Liver (tissue), 9 donors: Measurements from ENCODE around the gene FYB1. TPM values are rescaled to one million over a fixed set of nuclear protein-coding genes. Genes with fewer than 3 reads are reported as not detected.

ENCODE experiments used
- DNase-seq: peaks from one replicate; pipeline ENCODE4 v3.0.0-alpha.2; 2017; ENCODE audit warnings: low spot score
- H3K27ac ChIP-seq, 2 donors: one replicate each; pipeline ENCODE4 v1.7.0; 2013; ENCODE audit warnings: inconsistent platforms in 2 of 2, low read length in 2 of 2, control low read depth in 1 of 2, low read depth in 1 of 2, mild to moderate bottlenecking in 1 of 2
- H3K27me3 ChIP-seq, 4 donors: one replicate each; pipeline versions ENCODE4 v1.6.1 to v1.7.0; 2013; ENCODE audit warnings: low read length in 3 of 4, inconsistent platforms in 1 of 4, mild to moderate bottlenecking in 1 of 4, moderate library complexity in 1 of 4; ENCODE audit not compliant: control insufficient read depth in 4 of 4, insufficient read depth in 4 of 4
- H3K36me3 ChIP-seq, 4 donors: one replicate each; pipeline versions ENCODE4 v1.6.1 to v1.7.0; 2013; ENCODE audit warnings: low read length in 3 of 4, mild to moderate bottlenecking in 3 of 4, low read depth in 1 of 4, moderate library complexity in 1 of 4; ENCODE audit not compliant: control insufficient read depth in 4 of 4, insufficient read depth in 3 of 4
- H3K4me1 ChIP-seq, 4 donors: one replicate each; pipeline versions ENCODE4 v1.6.1 to v1.7.0; 2013; ENCODE audit warnings: low read length in 3 of 4, mild to moderate bottlenecking in 3 of 4, moderate library complexity in 1 of 4; ENCODE audit not compliant: control insufficient read depth in 4 of 4, insufficient read depth in 4 of 4
- H3K4me3 ChIP-seq, 3 donors: one replicate each; pipeline versions ENCODE4 v1.6.1 to v1.7.0; 2013; ENCODE audit warnings: low read length in 3 of 3, control low read depth in 1 of 3, low read depth in 1 of 3, mild to moderate bottlenecking in 1 of 3
- H3K9ac ChIP-seq, 2 donors: one replicate each; pipeline ENCODE4 v1.7.0; 2013; ENCODE audit warnings: low read length in 2 of 2, mild to moderate bottlenecking in 2 of 2, moderate library complexity in 2 of 2, control low read depth in 1 of 2, low read depth in 1 of 2
- H3K9me3 ChIP-seq, 4 donors: one replicate each; pipeline versions ENCODE4 v1.6.1 to v1.7.0; 2013; ENCODE audit warnings: low read length in 3 of 4; ENCODE audit not compliant: control insufficient read depth in 4 of 4
- ATF3 ChIP-seq: IDR thresholded peaks from 2 replicates; pipeline ENCODE4 v1.6.1; 2016; ENCODE audit warnings: antibody characterized with exemption
- FOXA2 ChIP-seq: IDR thresholded peaks from 2 replicates; pipeline ENCODE4 v1.6.1; 2016; ENCODE audit warnings: antibody characterized with exemption
- GABPA ChIP-seq, 2 donors: IDR thresholded peaks in 1 of 2; conservative IDR thresholded peaks in 1 of 2; 2 replicates each; pipeline ENCODE4 v1.6.1; 2016; ENCODE audit warnings: antibody characterized with exemption in 2 of 2, mild to moderate bottlenecking in 1 of 2, moderate library complexity in 1 of 2
- HNF4A ChIP-seq, 2 donors: conservative IDR thresholded peaks; 2 replicates each; pipeline ENCODE4 v1.6.1; 2016; ENCODE audit warnings: antibody characterized with exemption in 2 of 2, mild to moderate bottlenecking in 2 of 2
- HNF4G ChIP-seq: IDR thresholded peaks from 2 replicates; pipeline ENCODE4 v1.6.1; 2016; ENCODE audit warnings: antibody characterized with exemption
- JUND ChIP-seq, 2 donors: IDR thresholded peaks; 2 replicates each; pipeline ENCODE4 v1.6.1; 2016; ENCODE audit warnings: antibody characterized with exemption in 2 of 2
- NR2F2 ChIP-seq: IDR thresholded peaks from 2 replicates; pipeline ENCODE4 v1.6.1; 2016; ENCODE audit warnings: antibody characterized with exemption
- RAD21 ChIP-seq, 2 donors: IDR thresholded peaks; 2 replicates each; pipeline ENCODE4 v1.6.1; 2016; ENCODE audit warnings: antibody characterized with exemption in 2 of 2, mild to moderate bottlenecking in 2 of 2
- RXRA ChIP-seq, 2 donors: IDR thresholded peaks; 2 replicates each; pipeline ENCODE4 v1.6.1; 2017 to 2018; ENCODE audit warnings: antibody characterized with exemption in 2 of 2, mild to moderate bottlenecking in 1 of 2
- SP1 ChIP-seq: IDR thresholded peaks from 2 replicates; pipeline ENCODE4 v1.6.1; 2018; ENCODE audit warnings: antibody characterized with exemption, mild to moderate bottlenecking
- TAF1 ChIP-seq: conservative IDR thresholded peaks from 2 replicates; pipeline ENCODE4 v1.6.1; 2016; ENCODE audit warnings: antibody characterized with exemption, mild to moderate bottlenecking
- YY1 ChIP-seq: IDR thresholded peaks from 2 replicates; pipeline ENCODE4 v1.6.1; 2016; ENCODE audit warnings: antibody characterized with exemption, mild to moderate bottlenecking
- WGBS: extraction: QIAGEN DNeasy Blood & Tissue Kit; methylation state at CpG from one replicate; pipeline ENCODE4 v1.1.7; 2013; 5-methylcytosine and 5-hydroxymethylcytosine counted together
- polyA plus RNA-seq, 2 donors: library from polyadenylated mRNA; stranded (reverse) in 1 of 2; unstranded in 1 of 2; fragments of 200-250 nt in 1 of 2; fragments of >200 nt in 1 of 2; fragmentation: Nextera tagmentation in 1 of 2; extraction: Ambion mirVana in 1 of 2; gene quantifications; one replicate each; pipeline versions ENCODE4 v1.2.1 to v1.2.3, GENCODE V29; 2013 to 2015
- total RNA-seq, 2 donors: library from RNA; depleted of rRNA; stranded (reverse); fragments of >200 nt; gene quantifications; one replicate each; pipeline ENCODE4 v1.2.3, GENCODE V29; 2014
- TF ChIP-seq, protein P1 (sequence below): IDR thresholded peaks from 2 replicates; pipeline ENCODE4 v1.6.1; 2016; ENCODE audit warnings: antibody characterized with exemption
- TF ChIP-seq, protein P2 (sequence below): fragments of 150-350 bp; IDR thresholded peaks from 2 replicates; pipeline ENCODE4 v1.5.1; 2017; ENCODE audit warnings: improper control_type of control experiment, low read depth, low read length; ENCODE audit not compliant: missing input control
- donor health status: healthy.
- donor health status: healthy.
- donor health status: healthy.
- donor health status: healthy.
- donor health status: healthy.

FYB1 gene
- total and polyA plus RNA-seq, 4 donors: 2.3 to 14.6 (median 6.9) TPM

- TF ChIP-seq, protein P1, sequence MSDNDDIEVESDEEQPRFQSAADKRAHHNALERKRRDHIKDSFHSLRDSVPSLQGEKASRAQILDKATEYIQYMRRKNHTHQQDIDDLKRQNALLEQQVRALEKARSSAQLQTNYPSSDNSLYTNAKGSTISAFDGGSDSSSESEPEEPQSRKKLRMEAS: peak; percentile 9
- TF ChIP-seq NR2F2 (no peak), RAD21 (IDR thresholded peaks at IDR 0.05) (peak; percentile 29 to 43), JUND (IDR thresholded peaks at IDR 0.05) (no peak), SP1 (peak; percentile 83), RXRA (IDR thresholded peaks at IDR 0.05) (peak in 1 of 2 donors; percentile 30), ATF3 (peak; percentile 19), HNF4G (peak; percentile 66), HNF4A (conservative IDR thresholded peaks at IDR 0.05) (peak; percentile 81 to 85), YY1 (peak; percentile 20)
- TF ChIP-seq, protein P2, sequence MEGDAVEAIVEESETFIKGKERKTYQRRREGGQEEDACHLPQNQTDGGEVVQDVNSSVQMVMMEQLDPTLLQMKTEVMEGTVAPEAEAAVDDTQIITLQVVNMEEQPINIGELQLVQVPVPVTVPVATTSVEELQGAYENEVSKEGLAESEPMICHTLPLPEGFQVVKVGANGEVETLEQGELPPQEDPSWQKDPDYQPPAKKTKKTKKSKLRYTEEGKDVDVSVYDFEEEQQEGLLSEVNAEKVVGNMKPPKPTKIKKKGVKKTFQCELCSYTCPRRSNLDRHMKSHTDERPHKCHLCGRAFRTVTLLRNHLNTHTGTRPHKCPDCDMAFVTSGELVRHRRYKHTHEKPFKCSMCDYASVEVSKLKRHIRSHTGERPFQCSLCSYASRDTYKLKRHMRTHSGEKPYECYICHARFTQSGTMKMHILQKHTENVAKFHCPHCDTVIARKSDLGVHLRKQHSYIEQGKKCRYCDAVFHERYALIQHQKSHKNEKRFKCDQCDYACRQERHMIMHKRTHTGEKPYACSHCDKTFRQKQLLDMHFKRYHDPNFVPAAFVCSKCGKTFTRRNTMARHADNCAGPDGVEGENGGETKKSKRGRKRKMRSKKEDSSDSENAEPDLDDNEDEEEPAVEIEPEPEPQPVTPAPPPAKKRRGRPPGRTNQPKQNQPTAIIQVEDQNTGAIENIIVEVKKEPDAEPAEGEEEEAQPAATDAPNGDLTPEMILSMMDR: no peak
- H3K27ac ChIP-seq: peak overlapping the region; percentile 54 to 68
- no peaks in the 10 kb centered on the region for H3K36me3 ChIP-seq
- 53% methylated on average over 3 of the region's 3 CpGs for whole genome bisulfite sequencing
- H3K4me3 ChIP-seq: no peak overlapping the region
- H3K9me3 ChIP-seq: no peaks in the 10 kb centered on the region
- no peaks in the 10 kb centered on the region for H3K27me3 ChIP-seq
- no peak for DNase-seq
- no peak overlapping the region for H3K9ac ChIP-seq
- peaks cover 5 to 32% (median 5%) of the 10 kb centered on the region in 4 donors for H3K4me1 ChIP-seq
Measured at GRCh38 chr5:39257554-39257953, 38.2 kb upstream of the FYB1 start.

DNA sequence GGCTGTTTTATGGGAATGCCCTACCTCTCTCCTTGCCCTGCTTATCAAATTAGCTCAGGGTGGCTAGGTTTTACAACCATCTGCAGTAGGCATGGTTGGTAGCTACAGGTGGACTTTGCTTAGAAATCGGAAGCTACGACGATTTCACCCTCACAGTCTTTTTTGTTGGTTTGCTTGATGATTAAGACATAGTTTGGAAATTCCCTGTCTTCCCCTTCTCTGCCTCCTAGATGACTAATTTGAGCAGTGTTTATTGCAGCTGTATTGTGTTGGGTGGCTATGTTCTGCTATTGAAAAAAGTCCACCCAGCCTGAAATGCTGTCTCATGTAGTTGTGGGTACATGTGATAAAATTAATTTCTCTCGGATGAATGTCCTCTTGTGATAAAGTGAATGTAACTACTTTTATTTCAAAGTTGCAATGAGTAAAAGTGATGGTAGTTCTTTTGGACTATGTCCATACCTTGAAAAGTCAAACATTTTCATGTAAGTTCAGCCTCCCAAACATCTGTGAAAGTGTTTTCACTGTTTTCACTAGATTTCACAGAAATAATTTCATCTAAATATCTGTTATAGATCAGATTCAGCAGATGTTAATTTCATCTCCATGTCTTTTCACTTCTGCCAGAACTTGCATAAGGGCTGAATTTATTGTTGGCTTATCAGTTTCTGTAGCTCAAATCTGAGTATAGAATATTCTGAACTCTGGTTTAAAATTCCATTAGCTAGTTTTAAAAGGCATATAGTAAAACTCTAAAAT is 37.3 kb upstream of the FYB1 start:
- H3K9me3 ChIP-seq: no peaks in the 10 kb centered on the region
- peak in 1 of 2 donors; percentile 30 for TF ChIP-seq HNF4A (conservative IDR thresholded peaks at IDR 0.05)
- no peak for TF ChIP-seq FOXA2
- no peak for TF ChIP-seq HNF4G
- H3K27me3 ChIP-seq: no peaks in the 10 kb centered on the region
- WGBS: 17% methylated on average over 4 of the region's 4 CpGs
- DNase-seq: no peak
- H3K9ac ChIP-seq: no peak overlapping the region
- no peak overlapping the region for H3K4me3 ChIP-seq
- H3K4me1 ChIP-seq: peaks cover 5 to 32% (median 5%) of the 10 kb centered on the region in 4 donors
- peak overlapping the region; percentile 25 to 54 for H3K27ac ChIP-seq
- H3K36me3 ChIP-seq: no peaks in the 10 kb centered on the region

GRCh38 chr5:39255406-39255805 is 36.0 kb upstream of the FYB1 start:
- no peaks in the 10 kb centered on the region for H3K36me3 ChIP-seq
- H3K4me3 ChIP-seq: no peak overlapping the region
- no peaks in the 10 kb centered on the region for H3K9me3 ChIP-seq
- H3K4me1 ChIP-seq: peaks cover 5 to 32% (median 5%) of the 10 kb centered on the region in 4 donors
- DNase-seq: no peak
- TF ChIP-seq TAF1: no peak
- no peak for TF ChIP-seq GABPA (IDR thresholded peaks at IDR 0.05 in 1 of 2, conservative IDR thresholded peaks at IDR 0.05 in 1 of 2)
- TF ChIP-seq SP1: no peak
- no peaks in the 10 kb centered on the region for H3K27me3 ChIP-seq
- no peak overlapping the region for H3K27ac ChIP-seq
- no peak overlapping the region for H3K9ac ChIP-seq
- WGBS: 93% methylated on average over 2 of the region's 2 CpGs
